K562 (cell line): ENCODE data around the gene ARMC9. TPM values are rescaled to one million over a fixed set of nuclear protein-coding genes. Genes with fewer than 3 reads are reported as not detected.

Source experiments
- ATAC-seq: fragments of 200-7000 bp; cut with Tn5 transposase; 3 replicates; pipeline ENCODE4 v1.9.1; 2020; ENCODE audit warnings: moderate library complexity
- BruUV-seq: library from RNA; stranded (reverse); fragments of 400-500 nt; replicated peaks from 2 replicates; lab custom pipeline; 2021; lab: Mats Ljungman, UMichigan
- CTCF ChIA-PET: fragments of 300-600 bp; formaldehyde crosslinking; extraction: SDS; loops from one replicate; lab custom pipeline; 2021; ENCODE audit warnings: low intra/inter-chr PET ratio; lab: Yijun Ruan, JAX
- POLR2A ChIA-PET: fragments of 300-600, 350-650 bp; sonication (Branson Sonifier 250); formaldehyde crosslinking; extraction: SDS; loops from one replicate; lab custom pipeline; 2021; ENCODE audit warnings: antibody characterized with exemption, inconsistent platforms; lab: Yijun Ruan, JAX
- DNase-seq, 4 experiments: peaks; one replicate each; pipeline versions ENCODE4 v3.0.0 to v3.0.0-alpha.2; 2011 to 2018; ENCODE audit warnings: low spot score in 3 of 4, mixed read lengths in 3 of 4; ENCODE audit errors: extremely low read depth in 1 of 4
- FAIRE-seq: peaks from 2 replicates; lab custom pipeline; 2011; peaks lifted over from hg19 to GRCh38; lab: Jason Lieb, UNC
- H2AFZ ChIP-seq: 2 replicates; pipeline ENCODE4 v1.6.0; 2011; ENCODE audit warnings: low read depth, low read length, control low read depth, inconsistent platforms
- H3K27ac ChIP-seq: fragments of 200-600 bp; 3 replicates; pipeline ENCODE4 v1.8.0; 2011; ENCODE audit warnings: low read depth, mild to moderate bottlenecking, control low read depth, inconsistent platforms, low read length, moderate library complexity, mixed read lengths; ENCODE audit errors: extremely low read depth
- H3K27me3 ChIP-seq, 2 experiments: fragments of 300-600 bp in 1 of 2; 2 replicates in 1 of 2; 3 replicates in 1 of 2; pipeline versions ENCODE4 v1.6.0 to v1.8.0; 2011; ENCODE audit warnings: inconsistent platforms in 2 of 2, low read length in 2 of 2, mild to moderate bottlenecking in 1 of 2, mixed read lengths in 1 of 2, moderate library complexity in 1 of 2; ENCODE audit not compliant: control insufficient read depth in 2 of 2, insufficient read depth in 2 of 2
- H3K36me3 ChIP-seq: fragments of 300-600 bp; 3 replicates; pipeline ENCODE4 v1.8.0; 2011; ENCODE audit warnings: mild to moderate bottlenecking, low read length, inconsistent platforms; ENCODE audit not compliant: control insufficient read depth, insufficient read depth
- H3K4me1 ChIP-seq, 2 experiments: fragments of 200-600 bp in 1 of 2; replicated peaks in 1 of 2; 2 replicates in 1 of 2; 3 replicates in 1 of 2; pipeline versions ENCODE4 v1.5.1 to v1.8.0; 2011; ENCODE audit warnings: inconsistent platforms in 2 of 2, low read length in 2 of 2, mild to moderate bottlenecking in 1 of 2, mixed read lengths in 1 of 2, moderate library complexity in 1 of 2; ENCODE audit not compliant: control insufficient read depth in 2 of 2, insufficient read depth in 2 of 2
- H3K4me2 ChIP-seq: 2 replicates; pipeline ENCODE4 v1.6.1; 2011; ENCODE audit warnings: low read length, control low read depth, inconsistent platforms, mixed read lengths; ENCODE audit not compliant: insufficient read depth
- H3K4me3 ChIP-seq: fragments of 200-600 bp; sonication (generic), shearing (Covaris generic); 2 replicates; pipeline ENCODE4 v1.5.1; 2016; ENCODE audit warnings: control low read depth, inconsistent platforms
- H3K79me2 ChIP-seq: fragments of 200-600 bp; 3 replicates; pipeline ENCODE4 v1.8.0; 2011; ENCODE audit warnings: low read length, inconsistent platforms; ENCODE audit not compliant: control insufficient read depth, insufficient read depth
- H3K9ac ChIP-seq, 2 experiments: 2 replicates each; pipeline versions ENCODE4 v1.6.0 to v1.6.1; 2011; ENCODE audit warnings: low read depth in 2 of 2, low read length in 2 of 2, control low read depth in 1 of 2, inconsistent platforms in 1 of 2, mild to moderate bottlenecking in 1 of 2, mixed read lengths in 1 of 2; ENCODE audit not compliant: insufficient read depth in 1 of 2
- H3K9me1 ChIP-seq: one replicate; pipeline ENCODE4 v1.6.0; 2011; ENCODE audit warnings: inconsistent platforms, mild to moderate bottlenecking, low read length, moderate library complexity; ENCODE audit not compliant: control insufficient read depth, insufficient read depth
- H3K9me3 ChIP-seq: replicated peaks from 2 replicates; pipeline ENCODE4 v1.5.1; 2011; ENCODE audit warnings: low read depth, low read length, inconsistent platforms; ENCODE audit not compliant: control insufficient read depth, insufficient read depth
- H4K20me1 ChIP-seq: replicated peaks from 2 replicates; pipeline ENCODE4 v1.6.1; 2011; ENCODE audit warnings: low read length, inconsistent platforms, mixed read lengths; ENCODE audit not compliant: control insufficient read depth, insufficient read depth
- FUS ChIP-seq: fragments of 200-400 bp; formaldehyde crosslinking; optimal IDR thresholded peaks from 2 replicates; pipeline ENCODE3; 2017; ENCODE audit warnings: low read depth, low read length
- HDAC3 ChIP-seq: fragments of 450-650 bp; IDR thresholded peaks from 2 replicates; pipeline ENCODE4 v1.6.1; 2018; ENCODE audit warnings: borderline replicate concordance, mild to moderate bottlenecking, moderate library complexity; ENCODE audit not compliant: partially characterized antibody
- MYNN ChIP-seq, 2 experiments: sonication (generic); formaldehyde crosslinking in 1 of 2; IDR thresholded peaks; 2 replicates each; pipeline versions ENCODE4 v1.5.0 to v1.6.1; 2016 to 2020; ENCODE audit warnings: antibody characterized with exemption in 1 of 2, missing genetic modification reagents in 1 of 2
- NEUROD1 ChIP-seq: fragments of 150-350 bp; IDR thresholded peaks from 2 replicates; pipeline ENCODE4 v1.6.1; 2014; ENCODE audit warnings: borderline replicate concordance, low read length, low read depth; ENCODE audit not compliant: partially characterized antibody
- NR2C2 ChIP-seq, 2 experiments: fragments of 200-800 bp in 1 of 2; sonication (Bioruptor generic) in 1 of 2; sonication (generic) in 1 of 2; formaldehyde crosslinking in 1 of 2; IDR thresholded peaks; 2 replicates each; pipeline versions ENCODE4 v1.6.1 to v1.8.0; 2016 to 2022; ENCODE audit warnings: mild to moderate bottlenecking in 1 of 2, missing compliant biosample characterization in 1 of 2, missing genetic modification characterization in 1 of 2, missing genetic modification reagents in 1 of 2
- POLR2A ChIP-seq: fragments of 450-650 bp; conservative IDR thresholded peaks from 2 replicates; pipeline ENCODE4 v1.6.1; 2016
- SIN3B ChIP-seq: fragments of 450-650 bp; IDR thresholded peaks from 2 replicates; pipeline ENCODE4 v1.6.1; 2017; ENCODE audit warnings: low read depth, mild to moderate bottlenecking, moderate library complexity
- ZNF121 ChIP-seq: sonication (generic); formaldehyde crosslinking; conservative IDR thresholded peaks from 2 replicates; pipeline ENCODE4 v1.8.0; 2022; ENCODE audit warnings: missing genetic modification reagents
- ZNF224 ChIP-seq: sonication (generic); formaldehyde crosslinking; IDR thresholded peaks from 2 replicates; pipeline ENCODE4 v1.8.0; 2022; ENCODE audit warnings: mild to moderate bottlenecking, missing genetic modification reagents
- ZNF583 ChIP-seq: fragments of 250-450 bp; sonication (Bioruptor Pico); IDR thresholded peaks from 2 replicates; pipeline ENCODE4 v1.4.0; 2020
- ZNF766 ChIP-seq: fragments of 200-800 bp; sonication (Bioruptor generic); conservative IDR thresholded peaks from 2 replicates; pipeline ENCODE4 v1.6.1; 2016; ENCODE audit warnings: missing genetic modification characterization, missing compliant biosample characterization
- ZNF79 ChIP-seq: fragments of 250-450 bp; sonication (Bioruptor Pico); IDR thresholded peaks from 2 replicates; pipeline ENCODE4 v1.4.0; 2020; ENCODE audit warnings: low read depth, mild to moderate bottlenecking, moderate library complexity
- WGBS: fragments of 100-300 bp; shearing (Covaris generic); methylation state at CpG from one replicate; pipeline ENCODE4 v1.1.6; 2016; ENCODE audit warnings: low coverage, mixed read lengths; ENCODE audit not compliant: insufficient coverage; ENCODE audit errors: missing lambda C conversion rate; 5-methylcytosine and 5-hydroxymethylcytosine counted together
- in situ Hi-C: fragments of 300-500 bp; cut with MboI; formaldehyde crosslinking; loops from 4 replicates; pipeline ENCODE4 v1.15.0; 2018; ENCODE audit warnings: inconsistent platforms, mixed read lengths
- intact Hi-C: fragments of 100-400 bp; cut with micrococcal nuclease; formaldehyde crosslinking; loops from 2 replicates; pipeline ENCODE4 v1.14.2; 2022
- polyA plus RNA-seq, 8 experiments: library from polyadenylated mRNA; depleted of rRNA in 4 of 8; stranded (reverse) in 5 of 8; unstranded in 3 of 8; fragments of >200 nt; fragmentation: Nextera tagmentation in 2 of 8; fragmentation: Illumina TruSeq in 1 of 8; extraction: Ambion mirVana in 2 of 8; extraction: Trizol in 1 of 8; gene quantifications; 2 replicates each; pipeline versions ENCODE4 v1.2.1 to v1.2.3, GENCODE V29; 2011 to 2014; ENCODE audit warnings: inconsistent platforms in 1 of 8, missing spikeins in 1 of 8
- total RNA-seq, 7 experiments: library from RNA; depleted of rRNA in 6 of 7; stranded (reverse); fragments of >200 nt in 6 of 7; fragmentation: Illumina TruSeq in 2 of 7; extraction: Trizol in 2 of 7; gene quantifications; 2 replicates each; pipeline versions ENCODE4 v1.2.1 to v1.2.3, GENCODE V29; 2011 to 2021; ENCODE audit warnings: low replicate concordance in 1 of 7
- TF ChIP-seq, protein P1 (sequence below): fragments of 450-650 bp; formaldehyde crosslinking; IDR thresholded peaks from 2 replicates; pipeline ENCODE4 v1.4.0; 2020; ENCODE audit warnings: mild to moderate bottlenecking, moderate library complexity
- TF ChIP-seq, protein P2 (sequence below): fragments of 250-450 bp; sonication (Bioruptor Pico); IDR thresholded peaks from 2 replicates; pipeline ENCODE4 v1.4.0; 2020; ENCODE audit warnings: mild to moderate bottlenecking, moderate library complexity
- TF ChIP-seq, protein P3 (sequence below): sonication (generic); formaldehyde crosslinking; IDR thresholded peaks from 2 replicates; pipeline ENCODE4 v1.9.0; 2022; ENCODE audit warnings: mild to moderate bottlenecking, missing genetic modification reagents

ARMC9 gene
- total and polyA plus RNA-seq, 9 of the 15 experiments (the other 6 are each of a cell fraction or from before 2014, with no cell fraction given) = 0.36 to 2.3 (median 1.1) TPM

DNA sequence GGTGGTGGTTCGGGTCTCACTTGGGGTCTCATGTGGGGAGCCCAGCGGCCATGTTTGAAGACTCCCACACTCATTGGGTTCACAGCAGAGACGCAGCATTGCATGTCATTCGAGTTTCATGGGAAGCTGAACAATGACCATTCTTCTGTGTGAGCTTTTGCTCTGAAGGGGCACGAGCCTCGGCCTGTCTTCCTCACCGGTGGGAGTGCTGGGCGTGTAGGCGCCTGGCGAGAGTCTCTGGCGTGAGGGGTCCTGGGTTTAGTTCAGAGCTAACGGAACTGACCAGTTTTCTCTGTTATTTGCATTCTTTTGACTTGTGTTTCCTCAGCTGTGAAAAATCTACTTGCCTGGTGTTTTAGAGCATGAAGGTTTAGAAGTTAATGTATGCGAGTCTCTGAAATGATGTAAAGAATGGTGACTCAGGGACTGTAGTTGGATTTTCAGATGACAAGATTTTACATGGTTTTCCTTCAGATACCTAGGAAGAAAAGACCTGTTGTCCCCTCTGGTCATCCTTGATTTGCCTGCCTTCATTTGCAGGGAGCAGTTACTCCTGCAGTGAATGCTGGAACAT lies 98.1 kb downstream of the ARMC9 start:
- H3K9me3 ChIP-seq = no peaks in the 10 kb centered on the region
- no peak overlapping the region for H2AFZ ChIP-seq
- peaks cover 11 to 34% of the 10 kb centered on the region in 2 experiments; a peak in 3 of 5 replicates for H3K27me3 ChIP-seq
- no peak overlapping the region for H3K4me2 ChIP-seq
- no TSS peak for BruUV-seq
- TF ChIP-seq ZNF121 = no peak
- TF ChIP-seq FUS = no peak
- no peak for TF ChIP-seq ZNF224 (CRISPR knock-in tag)
- TF ChIP-seq, protein P1, sequence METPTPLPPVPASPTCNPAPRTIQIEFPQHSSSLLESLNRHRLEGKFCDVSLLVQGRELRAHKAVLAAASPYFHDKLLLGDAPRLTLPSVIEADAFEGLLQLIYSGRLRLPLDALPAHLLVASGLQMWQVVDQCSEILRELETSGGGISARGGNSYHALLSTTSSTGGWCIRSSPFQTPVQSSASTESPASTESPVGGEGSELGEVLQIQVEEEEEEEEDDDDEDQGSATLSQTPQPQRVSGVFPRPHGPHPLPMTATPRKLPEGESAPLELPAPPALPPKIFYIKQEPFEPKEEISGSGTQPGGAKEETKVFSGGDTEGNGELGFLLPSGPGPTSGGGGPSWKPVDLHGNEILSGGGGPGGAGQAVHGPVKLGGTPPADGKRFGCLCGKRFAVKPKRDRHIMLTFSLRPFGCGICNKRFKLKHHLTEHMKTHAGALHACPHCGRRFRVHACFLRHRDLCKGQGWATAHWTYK = no peak
- no peak for TF ChIP-seq ZNF766
- no peak for TF ChIP-seq SIN3B
- TF ChIP-seq NR2C2 (CRISPR knock-in tag; IDR thresholded peaks at IDR 0.05) = no peak
- TF ChIP-seq NR2C2 (tag; IDR thresholded peaks at IDR 0.05) = no peak
- no peak for TF ChIP-seq MYNN (IDR thresholded peaks at IDR 0.05)
- TF ChIP-seq MYNN (CRISPR knock-in tag; IDR thresholded peaks at IDR 0.05) = no peak
- no peak for TF ChIP-seq NEUROD1
- no peak for TF ChIP-seq ZNF79 (CRISPR knock-in tag)
- TF ChIP-seq, protein P2, sequence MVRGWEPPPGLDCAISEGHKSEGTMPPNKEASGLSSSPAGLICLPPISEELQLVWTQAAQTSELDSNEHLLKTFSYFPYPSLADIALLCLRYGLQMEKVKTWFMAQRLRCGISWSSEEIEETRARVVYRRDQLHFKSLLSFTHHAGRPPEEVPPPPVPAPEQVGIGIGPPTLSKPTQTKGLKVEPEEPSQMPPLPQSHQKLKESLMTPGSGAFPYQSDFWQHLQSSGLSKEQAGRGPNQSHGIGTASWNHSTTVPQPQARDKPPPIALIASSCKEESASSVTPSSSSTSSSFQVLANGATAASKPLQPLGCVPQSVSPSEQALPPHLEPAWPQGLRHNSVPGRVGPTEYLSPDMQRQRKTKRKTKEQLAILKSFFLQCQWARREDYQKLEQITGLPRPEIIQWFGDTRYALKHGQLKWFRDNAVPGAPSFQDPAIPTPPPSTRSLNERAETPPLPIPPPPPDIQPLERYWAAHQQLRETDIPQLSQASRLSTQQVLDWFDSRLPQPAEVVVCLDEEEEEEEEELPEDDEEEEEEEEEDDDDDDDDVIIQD = no peak
- TF ChIP-seq POLR2A = no peak
- TF ChIP-seq HDAC3 = no peak
- TF ChIP-seq, protein P3, sequence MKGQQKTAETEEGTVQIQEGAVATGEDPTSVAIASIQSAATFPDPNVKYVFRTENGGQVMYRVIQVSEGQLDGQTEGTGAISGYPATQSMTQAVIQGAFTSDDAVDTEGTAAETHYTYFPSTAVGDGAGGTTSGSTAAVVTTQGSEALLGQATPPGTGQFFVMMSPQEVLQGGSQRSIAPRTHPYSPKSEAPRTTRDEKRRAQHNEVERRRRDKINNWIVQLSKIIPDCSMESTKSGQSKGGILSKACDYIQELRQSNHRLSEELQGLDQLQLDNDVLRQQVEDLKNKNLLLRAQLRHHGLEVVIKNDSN = no peak
- no peak for TF ChIP-seq ZNF583 (CRISPR knock-in tag)
- WGBS = 16% methylated on average over 9 of the region's 13 CpGs
- H3K4me1 ChIP-seq = peaks cover 0 to 3% of the 10 kb centered on the region in 2 experiments; a peak in 3 of 5 replicates
- no peaks in the 10 kb centered on the region for H3K36me3 ChIP-seq
- POLR2A ChIA-PET = no interaction called here
- no peak overlapping the region for H3K27ac ChIP-seq
- intact Hi-C loops = loop anchor here (2.0 to 10.0 kb wide), 2 partner anchors 108 to 156 kb away; no protein-coding TSS in a partner anchor
- no peak overlapping the region for H3K4me3 ChIP-seq
- H3K9me1 ChIP-seq = no peaks in the 10 kb centered on the region
- DNase-seq = no peak
- no peak for ATAC-seq
- no peaks in the 10 kb centered on the region for H4K20me1 ChIP-seq
- CTCF ChIA-PET = no interaction called here
- H3K79me2 ChIP-seq = no peaks in the 10 kb centered on the region
- H3K9ac ChIP-seq = no peak overlapping the region
- in situ Hi-C loops = no loop called here
- FAIRE-seq = no peak
